HCT116 (cell line): ENCODE data around the gene HTN3. TPM values are rescaled to one million over a fixed set of nuclear protein-coding genes. Genes with fewer than 3 reads are reported as not detected.

Experiments
- ATAC-seq: fragments of 200-7000 bp; cut with Tn5 transposase; 2 replicates; pipeline ENCODE4 v1.9.1; 2020; ENCODE audit warnings: mild to moderate bottlenecking, moderate library complexity
- BruUV-seq: library from RNA; stranded (reverse); fragments of 400-500 nt; replicated peaks from 2 replicates; lab custom pipeline; 2021; lab: Mats Ljungman, UMichigan
- CTCF ChIA-PET: fragments of 300-600 bp; sonication (Branson Sonifier 250); formaldehyde crosslinking; loops from one replicate; lab custom pipeline; 2021; ENCODE audit warnings: antibody characterized with exemption; lab: Charles Lee
- POLR2A ChIA-PET: fragments of 300-600, 350-600 bp; sonication (Branson Sonifier 250); formaldehyde crosslinking; loops from one replicate; lab custom pipeline; 2021; ENCODE audit warnings: antibody characterized with exemption; lab: Charles Lee
- RAD21 ChIA-PET, 2 experiments: fragments of 300-600 bp; sonication (Branson Sonifier 250); formaldehyde crosslinking; loops; one replicate each; lab custom pipeline; 2023; ENCODE audit warnings: low total read pairs in 2 of 2; ENCODE audit not compliant: uncharacterized antibody in 2 of 2, unreplicated experiment in 2 of 2, low non-redundant PET in 1 of 2; lab: Charles Lee
- DNase-seq: peaks from one replicate; pipeline ENCODE4 v3.0.0-alpha.2; 2010; ENCODE audit warnings: low read depth, low spot score
- H2AFZ ChIP-seq: fragments of 200-600 bp; shearing (Covaris generic), sonication (generic); 2 replicates; pipeline ENCODE4 v1.6.1; 2017; ENCODE audit warnings: low read depth, mixed run types, mixed read lengths, antibody characterized with exemption, low read length; ENCODE audit not compliant: poor library complexity, severe bottlenecking
- H3K27ac ChIP-seq: 2 replicates; pipeline ENCODE4 v1.5.1; 2012; ENCODE audit warnings: low read depth, low read length
- H3K27me3 ChIP-seq: fragments of 200-600 bp; sonication (generic); 2 replicates; pipeline ENCODE4 v1.6.1; 2016; ENCODE audit warnings: mixed run types, low read length, mixed read lengths; ENCODE audit not compliant: insufficient read depth
- H3K36me3 ChIP-seq, 2 experiments: fragments of 200-500 bp in 1 of 2; fragments of 200-600 bp in 1 of 2; sonication (Bioruptor generic) in 1 of 2; sonication (generic) in 1 of 2; 2 replicates each; pipeline versions ENCODE4 v1.5.1 to v1.6.1; 2014 to 2016; ENCODE audit warnings: low read length in 2 of 2, inconsistent platforms in 1 of 2, mixed read lengths in 1 of 2, mixed run types in 1 of 2; ENCODE audit not compliant: insufficient read depth in 2 of 2, control insufficient read depth in 1 of 2
- H3K4me1 ChIP-seq, 2 experiments: fragments of 200-600 bp in 1 of 2; sonication (generic) in 1 of 2; 2 replicates each; pipeline versions ENCODE4 v1.5.1 to v1.6.1; 2012 to 2017; ENCODE audit warnings: low read length in 2 of 2, inconsistent platforms in 1 of 2, mild to moderate bottlenecking in 1 of 2, mixed read lengths in 1 of 2, mixed run types in 1 of 2, moderate library complexity in 1 of 2; ENCODE audit not compliant: insufficient read depth in 2 of 2, control insufficient read depth in 1 of 2
- H3K4me2 ChIP-seq: fragments of 200-600 bp; sonication (generic); 2 replicates; pipeline ENCODE4 v1.6.1; 2017; ENCODE audit warnings: mixed run types, low read length, mixed read lengths
- H3K4me3 ChIP-seq, 2 experiments: fragments of 200-600 bp in 1 of 2; sonication (generic) in 1 of 2; replicated peaks in 1 of 2; 2 replicates each; pipeline ENCODE4 v1.5.1; 2011 to 2016; ENCODE audit warnings: low read length in 2 of 2, control low read depth in 1 of 2, low read depth in 1 of 2, mild to moderate bottlenecking in 1 of 2, mixed read lengths in 1 of 2, mixed run types in 1 of 2
- H3K79me2 ChIP-seq: fragments of 200-600 bp; sonication (generic); 2 replicates; pipeline ENCODE4 v1.6.1; 2017; ENCODE audit warnings: mild to moderate bottlenecking, mixed run types, low read length, moderate library complexity, mixed read lengths; ENCODE audit not compliant: insufficient read depth
- H3K9ac ChIP-seq: fragments of 200-600 bp; sonication (generic); 2 replicates; pipeline ENCODE4 v1.6.1; 2016; ENCODE audit warnings: low read length, mixed read lengths
- H3K9me2 ChIP-seq: fragments of 200-600 bp; sonication (generic), shearing (Covaris generic); 2 replicates; pipeline ENCODE4 v1.6.1; 2017; ENCODE audit warnings: mixed run types, mild to moderate bottlenecking, moderate library complexity; ENCODE audit not compliant: insufficient read depth
- H3K9me3 ChIP-seq, 2 experiments: fragments of 200-500 bp in 1 of 2; fragments of 200-600 bp in 1 of 2; sonication (Bioruptor generic) in 1 of 2; sonication (generic) in 1 of 2; 2 replicates each; pipeline ENCODE4 v1.6.1; 2014 to 2017; ENCODE audit warnings: low read length in 2 of 2, mixed read lengths in 2 of 2, inconsistent platforms in 1 of 2, low read depth in 1 of 2, mild to moderate bottlenecking in 1 of 2, mixed run types in 1 of 2, moderate library complexity in 1 of 2; ENCODE audit not compliant: control insufficient read depth in 1 of 2, insufficient read depth in 1 of 2
- H4K20me1 ChIP-seq: fragments of 200-600 bp; sonication (generic), shearing (Covaris generic); 2 replicates; pipeline ENCODE4 v1.6.1; 2017; ENCODE audit warnings: mixed run types, mild to moderate bottlenecking, moderate library complexity; ENCODE audit not compliant: insufficient read depth
- ATF3 ChIP-seq: IDR thresholded peaks from 2 replicates; pipeline ENCODE4 v1.6.1; 2012
- EGR1 ChIP-seq: IDR thresholded peaks from 2 replicates; pipeline ENCODE4 v1.6.1; 2012; ENCODE audit warnings: low read depth
- ELF1 ChIP-seq: IDR thresholded peaks from 2 replicates; pipeline ENCODE4 v1.6.1; 2012; ENCODE audit warnings: low read depth, borderline replicate concordance
- EZH2 ChIP-seq: fragments of 200-600 bp; sonication (generic); IDR thresholded peaks from 2 replicates; pipeline ENCODE4 v1.6.1; 2017; ENCODE audit warnings: antibody characterized with exemption, mixed run types
- EZH2phosphoT487 ChIP-seq: fragments of 200-600 bp; IDR thresholded peaks from 2 replicates; pipeline ENCODE4 v1.6.1; 2018; ENCODE audit warnings: antibody characterized with exemption, borderline replicate concordance
- JUND ChIP-seq: IDR thresholded peaks from 2 replicates; pipeline ENCODE4 v1.6.1; 2012
- MAX ChIP-seq: IDR thresholded peaks from 2 replicates; pipeline ENCODE4 v1.6.1; 2012
- POLR2A ChIP-seq: IDR thresholded peaks from 2 replicates; pipeline ENCODE4 v1.7.0; 2011; ENCODE audit warnings: borderline replicate concordance; ENCODE audit not compliant: insufficient read depth, insufficient read length; ENCODE audit errors: extremely low read depth
- POLR2AphosphoS5 ChIP-seq: IDR thresholded peaks from 2 replicates; pipeline ENCODE4 v1.6.1; 2011; ENCODE audit warnings: mild to moderate bottlenecking, low read depth, low read length, moderate library complexity
- RAD21 ChIP-seq: IDR thresholded peaks from 2 replicates; pipeline ENCODE4 v1.6.1; 2012; ENCODE audit warnings: low read depth, mild to moderate bottlenecking
- SIN3A ChIP-seq: IDR thresholded peaks from 2 replicates; pipeline ENCODE4 v1.6.1; 2012; ENCODE audit warnings: low read depth
- SP1 ChIP-seq: IDR thresholded peaks from 2 replicates; pipeline ENCODE4 v1.6.1; 2012; ENCODE audit warnings: low read depth
- SRF ChIP-seq: IDR thresholded peaks from 2 replicates; pipeline ENCODE4 v1.6.1; 2012; ENCODE audit warnings: low read depth
- TCF7L2 ChIP-seq: IDR thresholded peaks from 2 replicates; pipeline ENCODE4 v1.7.0; 2011; ENCODE audit warnings: borderline replicate concordance, inconsistent platforms; ENCODE audit not compliant: insufficient read depth, insufficient read length; ENCODE audit errors: extremely low read depth
- ZBTB33 ChIP-seq: IDR thresholded peaks from 2 replicates; pipeline ENCODE4 v1.6.1; 2011; ENCODE audit warnings: mild to moderate bottlenecking, low read length, moderate library complexity; ENCODE audit not compliant: insufficient replicate concordance; ENCODE audit errors: extremely low read depth
- ZFX ChIP-seq: fragments of 450-650 bp; IDR thresholded peaks from 2 replicates; pipeline ENCODE4 v1.6.1; 2017
- ZNF274 ChIP-seq: fragments of 200-500 bp; sonication (Bioruptor generic); IDR thresholded peaks from 2 replicates; pipeline ENCODE4 v1.6.1; 2014; ENCODE audit warnings: mild to moderate bottlenecking, low read depth, low read length, inconsistent platforms
- intact Hi-C: fragments of 100-400 bp; cut with micrococcal nuclease; formaldehyde crosslinking; loops from 2 replicates; pipeline ENCODE4 v1.10.0; 2022
- total RNA-seq: library from RNA; stranded (reverse); gene quantifications from one replicate; pipeline ENCODE4 v1.2.1, GENCODE V29; 2021; ENCODE audit not compliant: unreplicated experiment

HTN3 gene
- total RNA-seq, 1 experiment from 2014 or later = not detected

GRCh38 chr4:69995526-69996016 lies 32.7 kb upstream of the HTN3 start, which contains the start of gene STATH:
STATH (plus strand) TSS chr4:69995966; CDS start chr4:69998438, 2,472 bp downstream.
- CTCF ChIA-PET = no interaction called here
- intact Hi-C loops = no loop called here
- RAD21 ChIA-PET = no interaction called here
- H3K27me3 ChIP-seq = no peaks in the 10 kb centered on the region
- H3K9ac ChIP-seq = no peak within 1 kb of the TSS
- no peaks in the 10 kb centered on the region for H3K79me2 ChIP-seq
- H2AFZ ChIP-seq = no peak within 1 kb of the TSS
- H3K36me3 ChIP-seq = no peaks in the 10 kb centered on the region
- DNase-seq = no peak
- BruUV-seq = no TSS peak
- H3K4me1 ChIP-seq = no peaks in the 10 kb centered on the region
- ATAC-seq = no peak
- H3K9me2 ChIP-seq = peaks cover 4% of the 10 kb centered on the region; the same call in 1 of the 2 replicates
- H3K27ac ChIP-seq = no peak within 1 kb of the TSS
- no peaks in the 10 kb centered on the region for H4K20me1 ChIP-seq
- POLR2A ChIA-PET = no interaction called here
- no peak within 1 kb of the TSS for H3K4me3 ChIP-seq
- no peaks in the 10 kb centered on the region for H3K9me3 ChIP-seq
- TF ChIP-seq POLR2A = no peak
- no peak for TF ChIP-seq TCF7L2
- TF ChIP-seq ATF3 = no peak
- no peak for TF ChIP-seq EZH2phosphoT487
- no peak for TF ChIP-seq ELF1
- TF ChIP-seq EGR1 = no peak
- no peak for TF ChIP-seq RAD21
- TF ChIP-seq POLR2AphosphoS5 = no peak
- no peak for TF ChIP-seq ZNF274
- no peak for TF ChIP-seq JUND
- TF ChIP-seq ZFX = no peak
- TF ChIP-seq SP1 = no peak
- TF ChIP-seq SRF = no peak
- TF ChIP-seq SIN3A = no peak
- no peak for TF ChIP-seq MAX
- no peak for TF ChIP-seq ZBTB33
- TF ChIP-seq EZH2 = no peak
- H3K4me2 ChIP-seq = no peak within 1 kb of the TSS
